Measurements from ENCODE around the gene TP53BP1.

DNA sequence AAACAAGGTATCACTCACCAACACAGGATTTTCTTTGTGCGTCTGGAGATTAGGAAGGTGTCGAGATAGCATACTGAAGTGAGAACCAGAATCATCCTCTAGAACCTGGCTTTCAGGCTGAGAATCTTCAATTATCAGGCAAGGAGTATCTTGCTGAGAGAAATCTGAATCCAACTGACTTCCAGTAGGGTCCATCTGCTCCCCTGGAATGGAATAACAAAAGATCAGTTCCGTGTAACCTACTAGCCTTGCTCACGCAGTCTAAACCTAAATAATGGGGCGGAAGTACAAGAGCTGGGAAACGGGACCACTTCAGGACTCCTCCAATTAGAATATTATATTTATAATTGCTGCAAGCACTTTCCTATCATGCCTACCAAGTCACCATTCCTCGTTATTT, 690 bp downstream of the TP53BP1 start:
- TF ChIP-seq, protein P1, sequence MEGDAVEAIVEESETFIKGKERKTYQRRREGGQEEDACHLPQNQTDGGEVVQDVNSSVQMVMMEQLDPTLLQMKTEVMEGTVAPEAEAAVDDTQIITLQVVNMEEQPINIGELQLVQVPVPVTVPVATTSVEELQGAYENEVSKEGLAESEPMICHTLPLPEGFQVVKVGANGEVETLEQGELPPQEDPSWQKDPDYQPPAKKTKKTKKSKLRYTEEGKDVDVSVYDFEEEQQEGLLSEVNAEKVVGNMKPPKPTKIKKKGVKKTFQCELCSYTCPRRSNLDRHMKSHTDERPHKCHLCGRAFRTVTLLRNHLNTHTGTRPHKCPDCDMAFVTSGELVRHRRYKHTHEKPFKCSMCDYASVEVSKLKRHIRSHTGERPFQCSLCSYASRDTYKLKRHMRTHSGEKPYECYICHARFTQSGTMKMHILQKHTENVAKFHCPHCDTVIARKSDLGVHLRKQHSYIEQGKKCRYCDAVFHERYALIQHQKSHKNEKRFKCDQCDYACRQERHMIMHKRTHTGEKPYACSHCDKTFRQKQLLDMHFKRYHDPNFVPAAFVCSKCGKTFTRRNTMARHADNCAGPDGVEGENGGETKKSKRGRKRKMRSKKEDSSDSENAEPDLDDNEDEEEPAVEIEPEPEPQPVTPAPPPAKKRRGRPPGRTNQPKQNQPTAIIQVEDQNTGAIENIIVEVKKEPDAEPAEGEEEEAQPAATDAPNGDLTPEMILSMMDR (IDR thresholded peaks at IDR 0.05), result no peak
- TF ChIP-seq POLR2A (IDR thresholded peaks at IDR 0.05), result no peak
